Fibroblast of pulmonary artery (primary cell): Measurements from ENCODE around the gene RALGDS.
"Not testable (repeated sequence)": the region's sequence is repeated elsewhere in the genome, so short reads cannot be mapped to it uniquely, and the experiment has no call there.

Source experiments
- DNase-seq: peaks from one replicate; pipeline ENCODE4 v3.0.0-alpha.2; 2010; ENCODE audit warnings: low read depth
- H3K4me3 ChIP-seq: replicated peaks from 2 replicates; pipeline ENCODE4 v1.5.1; 2011; ENCODE audit warnings: low read depth, mild to moderate bottlenecking, control low read depth, low read length, moderate library complexity
- CTCF ChIP-seq: IDR thresholded peaks from 2 replicates; pipeline ENCODE4 v1.5.1; 2011; ENCODE audit warnings: mild to moderate bottlenecking, control low read depth, low read length, inconsistent platforms; ENCODE audit errors: missing control alignments

The RALGDS gene

DNA sequence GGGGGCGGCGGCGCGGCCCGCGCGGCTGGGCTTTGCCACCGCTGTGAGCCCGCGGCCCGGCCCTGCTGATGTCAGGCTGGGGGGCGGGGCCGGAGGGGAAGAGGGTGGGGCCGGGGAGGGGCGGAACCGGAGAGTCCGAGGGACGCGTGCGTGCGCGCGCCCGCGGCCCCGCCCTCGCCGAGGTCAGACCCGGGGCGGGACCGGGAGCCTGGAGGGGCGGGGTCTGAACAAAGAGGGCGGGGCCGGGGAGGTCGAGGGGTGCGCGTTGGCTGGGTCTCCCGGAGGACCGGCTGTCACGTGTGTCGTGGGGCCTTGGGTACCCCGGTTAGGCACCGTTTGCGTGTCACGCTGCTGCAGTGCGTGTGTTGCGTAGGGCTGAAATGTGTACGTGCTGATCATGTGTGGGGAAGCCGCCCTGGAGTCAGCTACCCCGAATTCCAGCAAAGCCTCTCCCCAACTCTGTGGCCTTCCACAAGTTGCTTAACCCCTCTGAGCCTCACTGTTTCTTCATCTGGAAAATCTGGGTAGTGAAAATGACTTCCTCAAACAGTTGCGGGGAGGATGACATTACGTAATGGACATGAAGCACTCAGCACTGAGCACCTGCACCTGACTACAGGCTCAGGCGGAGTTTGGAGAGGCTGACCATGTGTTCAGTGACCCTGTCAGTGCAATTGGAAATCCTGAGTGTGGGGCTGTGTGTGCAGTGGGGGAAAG, at the start of gene RALGDS:
RALGDS (minus strand) TSS at position 43 of the 717 bp plus-strand sequence. CDS start 86 bp downstream, outside the sequence.
- no peak for TF ChIP-seq CTCF
- H3K4me3 ChIP-seq = peak within 1 kb of the TSS; percentile 65
- DNase-seq = peak; percentile 77

DNA sequence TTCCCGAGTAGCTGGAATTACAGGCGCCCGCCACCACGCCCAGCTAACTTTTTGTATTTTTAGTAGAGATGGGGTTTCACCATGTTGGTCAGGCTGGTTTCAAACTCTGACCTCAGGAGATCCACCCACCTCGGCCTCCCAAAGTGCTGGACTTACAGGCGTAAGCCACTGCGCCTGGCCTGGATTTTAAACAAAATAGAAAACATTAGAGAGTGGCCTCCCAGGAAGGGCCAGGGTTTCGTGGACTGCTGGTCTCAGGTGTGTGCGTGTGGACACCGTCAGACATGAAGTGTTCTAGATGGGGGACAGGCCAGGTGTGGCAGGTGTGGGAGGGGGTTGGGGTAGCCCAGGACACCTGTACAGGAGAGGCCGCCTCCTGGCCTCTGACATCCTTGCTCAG, 49.7 kb upstream of the RALGDS start:
- no peak for TF ChIP-seq CTCF
- DNase-seq = no peak
- no peak overlapping the region for H3K4me3 ChIP-seq

DNA sequence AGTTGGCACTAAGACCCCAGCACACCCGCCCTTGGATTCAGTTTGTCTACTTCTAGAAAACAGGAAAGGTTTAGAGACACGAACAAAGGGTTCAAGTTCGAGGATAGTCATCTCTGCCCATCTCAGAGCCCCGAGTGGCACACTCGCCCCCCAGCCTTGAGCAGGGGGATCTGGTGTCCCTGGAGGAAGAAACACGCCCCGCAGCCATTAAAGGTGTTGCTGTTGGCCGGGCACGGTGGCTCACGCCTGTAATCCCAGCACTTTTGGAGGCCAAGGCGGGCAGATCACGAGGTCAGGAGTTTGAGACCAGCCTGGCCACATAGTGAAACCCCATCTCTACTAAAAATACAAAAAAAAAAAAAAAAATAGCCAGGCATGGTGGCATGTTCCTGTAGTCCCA, 48.6 kb upstream of the RALGDS start:
- H3K4me3 ChIP-seq, DNase-seq: not testable (repeated sequence)

DNA sequence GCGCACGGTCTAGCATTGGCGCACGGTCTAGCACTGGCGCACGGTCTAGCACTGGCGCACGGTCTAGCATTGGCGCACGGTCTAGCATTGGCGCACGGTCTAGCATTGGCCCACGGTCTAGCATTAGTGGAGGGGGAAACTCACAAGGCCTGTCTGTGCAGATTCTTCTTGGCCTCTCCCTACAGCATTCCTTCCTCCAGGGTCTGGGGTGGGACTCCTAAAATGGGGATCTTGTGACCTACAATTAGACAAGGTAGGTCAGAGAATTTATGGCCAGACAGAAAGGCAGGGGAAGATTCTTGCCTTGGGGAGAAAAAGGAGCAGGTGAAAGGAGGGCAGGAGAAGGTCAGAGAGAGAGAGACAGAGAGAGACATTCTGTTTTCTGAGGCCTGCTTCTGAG, 48.1 kb upstream of the RALGDS start:
- TF ChIP-seq CTCF = no peak
- DNase-seq = no peak
- H3K4me3 ChIP-seq = no peak overlapping the region

DNA sequence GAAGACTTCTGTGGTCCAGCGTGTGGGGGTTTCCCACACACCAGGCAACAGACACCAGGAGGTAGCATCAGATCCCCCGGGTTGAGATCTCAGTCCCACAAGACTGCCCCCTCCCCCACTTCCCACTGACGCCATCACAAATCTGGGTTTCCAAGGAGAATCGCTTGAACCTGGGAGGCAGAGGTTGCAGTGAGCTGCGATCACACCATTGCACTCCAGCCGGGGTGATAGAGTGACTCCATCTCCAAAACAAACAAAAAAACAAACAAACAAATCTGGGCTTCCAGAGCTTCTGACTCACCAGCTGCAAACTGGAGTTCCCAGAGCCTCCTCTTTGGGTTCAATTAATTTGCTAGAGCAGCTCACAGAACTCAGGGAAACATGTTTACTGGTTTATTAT, 47.4 kb upstream of the RALGDS start:
- TF ChIP-seq CTCF = no peak
- DNase-seq = no peak
- no peak overlapping the region for H3K4me3 ChIP-seq

DNA sequence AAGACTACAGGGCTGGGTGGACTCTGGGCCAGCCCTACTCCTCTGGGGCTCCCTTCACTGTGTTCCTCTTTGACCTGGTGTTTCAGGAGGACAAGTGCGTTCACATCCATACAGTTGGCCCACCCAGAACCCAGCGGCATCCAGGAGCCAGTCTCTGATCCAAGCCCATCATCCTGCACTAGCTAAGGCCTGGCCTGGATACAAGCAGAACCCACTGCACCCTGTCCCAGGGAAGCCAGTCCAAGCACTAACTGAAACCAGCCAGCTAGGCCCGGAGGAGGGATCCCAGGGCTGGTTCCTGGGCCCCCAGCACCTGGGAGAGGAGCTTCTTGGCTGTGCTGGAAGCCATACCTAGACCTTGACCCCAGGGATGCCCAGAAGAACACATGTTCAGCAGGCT, 46.7 kb upstream of the RALGDS start:
- no peak for TF ChIP-seq CTCF
- no peak for DNase-seq
- no peak overlapping the region for H3K4me3 ChIP-seq

DNA sequence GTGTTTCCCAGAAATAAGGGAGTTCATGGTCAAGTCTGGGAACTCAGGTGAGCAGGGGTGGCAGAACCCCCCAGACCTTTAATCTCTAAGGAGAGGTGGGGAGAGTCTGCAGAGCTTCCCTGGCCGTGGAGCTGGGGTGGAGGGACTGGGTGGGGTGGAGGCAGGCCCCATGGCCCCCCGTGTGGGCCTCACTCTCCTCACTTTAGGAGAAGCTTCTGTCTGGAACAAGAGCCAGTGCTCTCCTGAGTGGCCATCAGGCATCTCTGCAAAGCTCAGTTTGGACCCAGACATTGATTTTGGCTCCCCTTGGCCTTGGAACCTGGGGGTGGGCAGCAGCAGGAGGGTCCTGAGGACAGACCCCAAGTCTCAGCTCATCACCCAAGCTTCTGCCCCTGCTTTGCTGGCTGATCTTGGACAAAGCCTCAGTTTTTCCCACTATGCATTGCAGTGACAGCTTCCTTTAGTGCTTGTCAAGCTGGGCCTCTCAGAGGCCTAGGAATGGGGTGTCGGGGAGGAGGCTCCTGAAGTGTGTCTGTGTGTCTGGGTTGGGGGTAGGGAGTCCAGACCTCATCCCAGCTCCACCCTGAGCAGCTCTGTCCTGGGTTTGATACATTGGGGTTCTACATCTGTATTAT, 46.2 kb upstream of the RALGDS start:
- no peak for TF ChIP-seq CTCF
- H3K4me3 ChIP-seq = no peak overlapping the region
- no peak for DNase-seq
